ENCODE results near the gene IMPA2.
"Not testable (repeated sequence)": the region's sequence is repeated elsewhere in the genome, so short reads cannot be mapped to it uniquely, and the experiment has no call there.

IMPA2 gene

GRCh38 chr18:12049978-12050811 lies 68.9 kb downstream of the IMPA2 start:
- DNase-seq (ENCODE audit: low spot score), result no peak

- DNase-seq (ENCODE audit: low spot score), result no peak
Observed at GRCh38 chr18:12052866-12053265, 71.6 kb downstream of the IMPA2 start.

GRCh38 chr18:12053289-12053688 lies 72.0 kb downstream of the IMPA2 start:
- DNase-seq (ENCODE audit: low spot score), result no peak

GRCh38 chr18:12056034-12056883 lies 75.0 kb downstream of the IMPA2 start:
- DNase-seq (ENCODE audit: low spot score), result no peak

- no peak for DNase-seq (ENCODE audit: low spot score)
Observed at GRCh38 chr18:12056884-12057402, 75.6 kb downstream of the IMPA2 start.

- DNase-seq (ENCODE audit: low spot score), result no peak
Observed at GRCh38 chr18:12057419-12058039, 76.2 kb downstream of the IMPA2 start.

- no peak for DNase-seq (ENCODE audit: low spot score)
Observed at GRCh38 chr18:12059334-12060181, 78.3 kb downstream of the IMPA2 start.

- peak; percentile 77 for DNase-seq (ENCODE audit: low spot score)
Observed at GRCh38 chr18:12060182-12060870, 79.0 kb downstream of the IMPA2 start.

- no peak for DNase-seq (ENCODE audit: low spot score)
Observed at GRCh38 chr18:12061685-12062084, 80.4 kb downstream of the IMPA2 start.

- no peak for DNase-seq (ENCODE audit: low spot score)
Observed at GRCh38 chr18:12062974-12063373, 81.7 kb downstream of the IMPA2 start.

- DNase-seq (ENCODE audit: low spot score), result no peak
Observed at GRCh38 chr18:12064086-12064763, 82.9 kb downstream of the IMPA2 start.

- no peak for DNase-seq (ENCODE audit: low spot score)
Observed at GRCh38 chr18:12065397-12065796, 84.1 kb downstream of the IMPA2 start.

GRCh38 chr18:12066910-12067511 lies 85.7 kb downstream of the IMPA2 start:
- no peak for DNase-seq (ENCODE audit: low spot score)

- DNase-seq (ENCODE audit: low spot score), result no peak
Observed at GRCh38 chr18:12067671-12068070, 86.4 kb downstream of the IMPA2 start.

- not testable (repeated sequence) for DNase-seq (ENCODE audit: low spot score)
Observed at GRCh38 chr18:12068316-12068949, 87.1 kb downstream of the IMPA2 start.

- DNase-seq (ENCODE audit: low spot score), result no peak
Observed at GRCh38 chr18:12068950-12069320, 87.6 kb downstream of the IMPA2 start.

GRCh38 chr18:12071066-12071465 lies 89.8 kb downstream of the IMPA2 start:
- DNase-seq (ENCODE audit: low spot score), result not testable (repeated sequence)

- DNase-seq (ENCODE audit: low spot score), result no peak
Observed at GRCh38 chr18:12072996-12073395, 91.7 kb downstream of the IMPA2 start.

- no peak for DNase-seq (ENCODE audit: low spot score)
Observed at GRCh38 chr18:12074736-12075135, 93.4 kb downstream of the IMPA2 start.
